ENCODE data around the gene TRMT2A.

TRMT2A gene

DNA sequence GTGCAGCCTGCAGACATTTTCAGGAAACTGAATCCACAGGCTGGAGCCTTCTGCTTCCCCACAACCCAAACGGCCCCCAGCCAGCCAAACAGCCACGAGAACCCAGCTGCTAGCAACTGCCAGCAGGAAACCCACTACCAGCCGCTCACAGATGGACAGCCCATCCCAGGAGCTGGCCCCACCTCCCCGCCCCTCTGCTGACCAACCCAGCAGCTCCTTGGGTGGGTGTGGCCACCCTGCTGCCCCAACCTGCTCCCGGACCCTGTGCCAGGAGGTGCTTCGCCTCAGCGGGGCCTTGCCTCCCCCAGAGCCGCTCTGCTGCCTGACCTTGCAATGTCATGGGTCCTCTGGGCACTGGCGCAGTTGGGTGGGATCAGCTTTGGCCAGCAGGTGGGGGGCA, 42.0 kb upstream of the TRMT2A start:
- Histone ChIP-seq H2AFZ (ENCODE audit: low read length) (no peak overlapping the region), H3K79me2 (ENCODE audit: insufficient read depth, low read length) (no peaks in the 10 kb centered on the region), H3K36me3 (ENCODE audit: insufficient read depth, low read length) (no peaks in the 10 kb centered on the region), H4K20me1 (ENCODE audit: insufficient read depth, low read length) (no peaks in the 10 kb centered on the region), H3K9me2 (ENCODE audit: low read depth, low read length) (no peaks in the 10 kb centered on the region), H3K4me1 (ENCODE audit: insufficient read depth, low read length, severe bottlenecking) (no peaks in the 10 kb centered on the region), H3K27ac (ENCODE audit: low read depth, low read length, poor library complexity, severe bottlenecking) (no peak overlapping the region), H3K4me3 (ENCODE audit: low read depth, low read length, poor library complexity, severe bottlenecking) (no peak overlapping the region), H3K27me3 (ENCODE audit: insufficient read depth, low read length) (no peaks in the 10 kb centered on the region), H3K4me2 (ENCODE audit: low read length) (no peak overlapping the region), H3K9ac (ENCODE audit: low read length) (no peak overlapping the region), H3F3A (ENCODE audit: insufficient read depth, low read length) (no peaks in the 10 kb centered on the region), H3K9me3 (ENCODE audit: low read length) (no peaks in the 10 kb centered on the region)
- TF ChIP-seq, protein P1, sequence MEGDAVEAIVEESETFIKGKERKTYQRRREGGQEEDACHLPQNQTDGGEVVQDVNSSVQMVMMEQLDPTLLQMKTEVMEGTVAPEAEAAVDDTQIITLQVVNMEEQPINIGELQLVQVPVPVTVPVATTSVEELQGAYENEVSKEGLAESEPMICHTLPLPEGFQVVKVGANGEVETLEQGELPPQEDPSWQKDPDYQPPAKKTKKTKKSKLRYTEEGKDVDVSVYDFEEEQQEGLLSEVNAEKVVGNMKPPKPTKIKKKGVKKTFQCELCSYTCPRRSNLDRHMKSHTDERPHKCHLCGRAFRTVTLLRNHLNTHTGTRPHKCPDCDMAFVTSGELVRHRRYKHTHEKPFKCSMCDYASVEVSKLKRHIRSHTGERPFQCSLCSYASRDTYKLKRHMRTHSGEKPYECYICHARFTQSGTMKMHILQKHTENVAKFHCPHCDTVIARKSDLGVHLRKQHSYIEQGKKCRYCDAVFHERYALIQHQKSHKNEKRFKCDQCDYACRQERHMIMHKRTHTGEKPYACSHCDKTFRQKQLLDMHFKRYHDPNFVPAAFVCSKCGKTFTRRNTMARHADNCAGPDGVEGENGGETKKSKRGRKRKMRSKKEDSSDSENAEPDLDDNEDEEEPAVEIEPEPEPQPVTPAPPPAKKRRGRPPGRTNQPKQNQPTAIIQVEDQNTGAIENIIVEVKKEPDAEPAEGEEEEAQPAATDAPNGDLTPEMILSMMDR (IDR thresholded peaks at IDR 0.05; ENCODE audit: low read length): no peak

- H3K4me3 ChIP-seq (ENCODE audit: low read depth, low read length, poor library complexity, severe bottlenecking): no peak overlapping the region
- H2AFZ ChIP-seq (ENCODE audit: low read length): no peak overlapping the region
- no peaks in the 10 kb centered on the region for H3K9me2 ChIP-seq (ENCODE audit: low read depth, low read length)
- TF ChIP-seq, protein P1 (IDR thresholded peaks at IDR 0.05; ENCODE audit: low read length): no peak
- TF ChIP-seq EZH2 (IDR thresholded peaks at IDR 0.05; ENCODE audit: borderline replicate concordance, low read length): no peak
- H3K9me3 ChIP-seq (ENCODE audit: low read length): no peaks in the 10 kb centered on the region
- no peaks in the 10 kb centered on the region for H3K4me1 ChIP-seq (ENCODE audit: insufficient read depth, low read length, severe bottlenecking)
- no peak overlapping the region for H3K9ac ChIP-seq (ENCODE audit: low read length)
- no peaks in the 10 kb centered on the region for H3K27me3 ChIP-seq (ENCODE audit: insufficient read depth, low read length)
- no peaks in the 10 kb centered on the region for H3K79me2 ChIP-seq (ENCODE audit: insufficient read depth, low read length)
- H3K27ac ChIP-seq (ENCODE audit: low read depth, low read length, poor library complexity, severe bottlenecking): no peak overlapping the region
- no peaks in the 10 kb centered on the region for H3K36me3 ChIP-seq (ENCODE audit: insufficient read depth, low read length)
- no peak overlapping the region for H3K4me2 ChIP-seq (ENCODE audit: low read length)
- no peaks in the 10 kb centered on the region for H4K20me1 ChIP-seq (ENCODE audit: insufficient read depth, low read length)
- H3F3A ChIP-seq (ENCODE audit: insufficient read depth, low read length): no peaks in the 10 kb centered on the region
These were observed 41.5 kb upstream of the TRMT2A start for GRCh38 chr22:20158391-20159036.

- Histone ChIP-seq H3F3A (ENCODE audit: insufficient read depth, low read length) (no peaks in the 10 kb centered on the region), H3K36me3 (ENCODE audit: insufficient read depth, low read length) (no peaks in the 10 kb centered on the region), H3K4me3 (ENCODE audit: low read depth, low read length, poor library complexity, severe bottlenecking) (no peak overlapping the region), H3K27ac (ENCODE audit: low read depth, low read length, poor library complexity, severe bottlenecking) (no peak overlapping the region), H3K9me2 (ENCODE audit: low read depth, low read length) (no peaks in the 10 kb centered on the region), H4K20me1 (ENCODE audit: insufficient read depth, low read length) (no peaks in the 10 kb centered on the region), H3K4me1 (ENCODE audit: insufficient read depth, low read length, severe bottlenecking) (no peaks in the 10 kb centered on the region), H3K9me3 (ENCODE audit: low read length) (no peaks in the 10 kb centered on the region), H3K79me2 (ENCODE audit: insufficient read depth, low read length) (no peaks in the 10 kb centered on the region), H3K27me3 (ENCODE audit: insufficient read depth, low read length) (no peaks in the 10 kb centered on the region), H2AFZ (ENCODE audit: low read length) (no peak overlapping the region), H3K9ac (ENCODE audit: low read length) (no peak overlapping the region), H3K4me2 (ENCODE audit: low read length) (no peak overlapping the region)
- TF ChIP-seq, protein P1 (IDR thresholded peaks at IDR 0.05; ENCODE audit: low read length): no peak
- TF ChIP-seq EZH2 (IDR thresholded peaks at IDR 0.05; ENCODE audit: borderline replicate concordance, low read length): no peak
These were observed 40.6 kb upstream of the TRMT2A start for GRCh38 chr22:20157430-20158183.

Measured in OCI-LY1 (cell line).